Activated T-cell treated with anti-CD3 and anti-CD28 coated beads, Interleukin-2, amount 50 U/mL, for 48 hours (primary cell): Measurements from ENCODE around the gene ETV6.

ENCODE experiments used
- DNase-seq, 2 experiments: peaks; one replicate each; pipeline ENCODE4 v3.0.0-alpha.2; 2020

ETV6 gene

DNA sequence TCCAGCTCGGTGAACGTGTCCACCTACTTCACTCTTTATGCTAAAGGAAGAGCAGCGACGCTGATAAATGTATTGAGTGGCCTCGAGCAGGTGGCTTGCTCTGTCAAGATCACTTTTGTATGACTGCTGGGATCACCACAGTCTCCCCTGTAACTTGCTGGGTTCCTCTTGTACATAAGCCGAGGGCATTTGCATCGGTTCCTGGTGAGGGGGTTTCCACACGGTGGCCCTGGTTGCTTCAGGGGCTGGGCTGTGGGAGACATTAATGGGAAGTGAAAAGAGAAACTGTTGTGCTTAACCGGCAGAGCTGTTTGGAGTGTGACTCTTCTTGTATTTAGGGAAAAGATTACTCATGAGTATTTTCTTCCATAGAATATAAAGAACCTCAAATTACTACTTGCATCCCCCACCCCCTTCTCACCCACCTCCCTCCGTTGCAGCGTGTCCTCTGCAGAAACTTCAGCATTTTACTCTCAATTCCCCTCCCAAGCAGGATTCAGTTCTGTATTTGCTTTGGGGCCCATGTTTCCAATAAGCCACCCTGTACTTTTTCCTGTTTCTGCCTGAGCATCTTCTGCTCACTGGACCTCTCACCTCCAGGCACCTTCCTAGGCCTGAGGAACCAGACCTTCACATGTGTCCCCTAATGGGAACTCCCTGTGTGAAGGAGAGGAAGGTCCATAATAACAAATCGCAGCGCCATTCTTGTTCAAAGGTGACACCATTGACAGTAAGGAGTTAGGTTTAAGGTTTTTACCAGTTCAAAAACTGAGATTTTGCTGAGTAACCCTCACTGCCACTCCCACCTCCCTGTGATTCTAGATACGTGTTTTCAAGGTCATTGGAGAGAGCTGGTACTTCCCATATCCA is 187.0 kb downstream of the ETV6 start:
- peak; percentile 78 to 79 for DNase-seq

GRCh38 chr12:11837216-11837934 is 187.9 kb downstream of the ETV6 start:
- DNase-seq: no peak

DNA sequence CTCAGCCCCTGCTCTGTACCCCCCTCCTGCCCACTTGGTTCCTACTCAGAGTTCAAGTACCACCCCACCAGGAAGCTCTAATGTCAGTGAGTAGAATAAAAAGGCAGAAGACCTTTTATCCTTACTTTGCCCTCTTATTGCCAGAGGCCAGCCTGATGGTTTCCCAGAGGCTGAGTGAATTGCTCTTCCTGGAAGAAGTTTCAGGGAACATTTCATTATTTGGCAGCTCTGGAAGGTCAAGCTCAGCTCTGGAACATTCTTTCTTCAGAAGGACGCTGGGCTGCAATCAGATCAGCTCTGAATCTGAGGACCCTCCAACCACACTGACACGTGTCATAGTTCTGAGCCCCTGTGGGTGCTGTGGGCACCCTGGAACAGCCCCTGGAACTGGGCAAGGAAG is 188.9 kb downstream of the ETV6 start:
- DNase-seq: no peak

DNA sequence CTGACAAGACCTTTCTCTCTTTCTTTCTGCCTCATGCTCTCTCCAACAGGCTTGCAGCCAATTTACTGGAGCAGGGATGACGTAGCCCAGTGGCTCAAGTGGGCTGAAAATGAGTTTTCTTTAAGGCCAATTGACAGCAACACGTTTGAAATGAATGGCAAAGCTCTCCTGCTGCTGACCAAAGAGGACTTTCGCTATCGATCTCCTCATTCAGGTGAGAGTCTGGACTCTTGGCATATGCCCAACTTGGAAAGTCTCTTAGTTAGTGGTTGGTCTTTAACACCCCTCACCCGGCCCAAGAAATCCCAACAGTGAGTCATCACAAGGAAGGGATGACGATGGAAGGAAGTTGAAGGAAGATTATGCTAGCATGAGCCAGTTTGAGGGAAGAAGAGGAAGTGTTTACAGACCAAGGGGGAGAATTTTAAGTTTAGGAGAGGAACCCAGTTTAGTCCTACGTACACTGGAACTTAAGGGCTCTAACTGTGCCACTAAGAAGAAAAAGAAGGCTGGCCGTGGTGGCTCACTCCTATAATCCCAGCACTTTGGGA is 189.7 kb downstream of the ETV6 start:
- no peak for DNase-seq

GRCh38 chr12:11840366-11840765 is 190.9 kb downstream of the ETV6 start:
- DNase-seq: no peak

DNA sequence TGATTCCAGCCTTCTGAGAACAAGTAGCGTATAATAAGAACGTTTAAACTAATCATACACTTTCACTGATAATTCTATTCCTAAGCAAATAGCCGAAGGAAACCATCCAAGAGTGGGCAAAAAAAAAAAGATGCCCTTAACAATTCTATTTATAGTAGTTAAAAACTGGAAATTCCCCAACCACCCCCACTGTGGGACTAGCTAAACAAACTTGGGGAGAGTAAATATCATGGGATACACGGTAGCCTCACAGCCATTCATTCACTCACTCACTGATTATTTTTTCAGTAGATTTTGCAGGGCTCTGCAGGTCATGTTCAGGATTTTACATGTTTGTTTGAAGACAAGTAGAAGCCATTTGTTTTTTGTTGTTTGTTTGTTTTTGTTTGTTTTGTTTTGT is 197.0 kb downstream of the ETV6 start:
- no peak for DNase-seq

DNA sequence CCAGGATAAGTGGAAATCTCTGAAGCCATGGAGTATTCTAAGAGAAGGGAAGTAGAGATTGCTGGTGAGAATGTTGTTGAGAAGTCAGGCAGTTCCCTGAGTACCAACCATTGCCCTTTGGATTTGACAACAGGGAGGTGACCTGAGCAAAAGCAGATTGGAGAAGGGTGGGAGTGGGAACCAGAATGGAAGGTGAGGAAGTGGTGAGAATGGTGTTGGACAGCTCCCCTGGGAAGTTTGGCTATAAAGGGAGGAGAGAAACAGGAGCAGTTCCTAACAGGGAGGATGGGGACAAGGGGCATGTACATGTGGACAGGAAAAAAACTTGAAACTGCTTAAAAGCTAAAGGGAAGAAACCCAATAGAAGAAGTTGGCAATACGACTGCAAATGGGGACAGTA is 198.1 kb downstream of the ETV6 start:
- DNase-seq: no peak

DNA sequence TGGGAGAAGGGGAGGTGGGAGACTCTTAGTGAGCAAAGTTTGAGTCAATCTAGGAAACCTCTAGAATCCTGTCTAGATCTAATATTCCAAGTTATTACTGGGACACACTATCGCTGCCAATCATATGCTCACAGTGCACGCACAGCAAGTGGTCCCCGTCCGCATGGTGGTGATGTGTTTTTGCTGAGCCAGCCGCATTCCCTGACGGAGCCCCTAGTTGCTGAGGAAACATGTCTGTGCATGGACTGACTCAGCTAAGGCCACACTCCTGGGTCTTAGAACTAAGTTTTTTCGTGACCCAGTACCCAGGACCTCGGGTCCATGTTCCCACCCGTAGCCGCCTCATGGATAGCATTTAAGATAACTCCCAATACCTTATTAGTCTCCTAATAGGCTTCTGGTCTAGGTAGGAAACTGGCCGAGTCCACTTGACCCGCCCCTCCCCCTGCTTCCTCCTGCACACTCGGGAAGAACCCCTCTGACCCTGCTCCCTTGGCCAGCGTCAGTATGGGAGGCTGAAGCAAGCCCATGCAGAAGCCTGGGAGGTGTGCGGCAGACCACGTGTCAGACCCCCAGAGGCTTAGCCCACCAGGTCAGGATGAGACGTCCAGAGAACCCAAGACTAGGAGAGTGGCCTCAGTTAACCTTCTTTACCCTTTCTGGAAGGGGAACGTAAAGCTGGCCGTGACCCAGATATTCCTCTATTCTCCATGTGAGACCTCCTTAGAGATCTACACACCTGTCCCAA is 200.5 kb downstream of the ETV6 start:
- DNase-seq: no peak

DNA sequence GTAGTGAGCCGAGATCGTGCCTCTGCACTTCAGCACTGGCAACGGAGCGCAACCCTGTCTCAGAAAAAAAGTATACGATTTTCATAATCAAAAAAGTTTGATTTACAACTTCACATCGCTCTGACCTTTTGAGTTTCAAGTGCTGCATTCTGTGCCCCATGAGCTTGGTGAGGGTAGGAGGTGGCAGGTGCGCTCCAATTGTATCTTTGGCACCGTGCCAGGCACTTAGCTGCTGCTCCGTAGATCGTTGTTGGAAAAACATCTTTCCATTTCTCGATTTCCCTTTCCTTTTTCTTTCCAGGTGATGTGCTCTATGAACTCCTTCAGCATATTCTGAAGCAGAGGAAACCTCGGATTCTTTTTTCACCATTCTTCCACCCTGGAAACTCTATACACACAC is 203.7 kb downstream of the ETV6 start:
- no peak for DNase-seq

GRCh38 chr12:11854011-11854499 is 204.6 kb downstream of the ETV6 start:
- DNase-seq: no peak

DNA sequence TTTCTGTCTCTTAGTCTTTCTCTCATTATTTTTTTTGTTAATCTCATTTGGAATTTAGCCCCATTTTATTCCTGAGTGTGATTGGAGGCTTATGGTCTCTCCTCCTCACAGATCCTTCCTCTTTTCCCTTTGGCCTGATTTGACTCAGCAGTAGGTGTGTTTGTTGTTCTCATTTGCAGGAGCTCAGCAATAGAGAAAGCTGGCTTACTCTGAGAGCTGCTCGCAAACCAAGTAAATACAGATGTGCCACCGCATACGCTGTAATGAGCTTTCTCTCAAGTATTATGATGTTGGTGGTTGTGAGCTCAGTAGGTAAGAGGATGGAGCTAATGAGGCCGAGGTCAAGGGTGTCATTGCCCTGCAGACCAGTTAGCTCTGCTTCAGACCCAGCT is 206.5 kb downstream of the ETV6 start:
- DNase-seq: no peak

GRCh38 chr12:11856971-11857370 is 207.5 kb downstream of the ETV6 start:
- no peak for DNase-seq

- DNase-seq: peak; percentile 40 to 53
These were observed 210.4 kb downstream of the ETV6 start for GRCh38 chr12:11859705-11860425.

- DNase-seq: no peak
These were observed 211.8 kb downstream of the ETV6 start for GRCh38 chr12:11861155-11861863.

DNA sequence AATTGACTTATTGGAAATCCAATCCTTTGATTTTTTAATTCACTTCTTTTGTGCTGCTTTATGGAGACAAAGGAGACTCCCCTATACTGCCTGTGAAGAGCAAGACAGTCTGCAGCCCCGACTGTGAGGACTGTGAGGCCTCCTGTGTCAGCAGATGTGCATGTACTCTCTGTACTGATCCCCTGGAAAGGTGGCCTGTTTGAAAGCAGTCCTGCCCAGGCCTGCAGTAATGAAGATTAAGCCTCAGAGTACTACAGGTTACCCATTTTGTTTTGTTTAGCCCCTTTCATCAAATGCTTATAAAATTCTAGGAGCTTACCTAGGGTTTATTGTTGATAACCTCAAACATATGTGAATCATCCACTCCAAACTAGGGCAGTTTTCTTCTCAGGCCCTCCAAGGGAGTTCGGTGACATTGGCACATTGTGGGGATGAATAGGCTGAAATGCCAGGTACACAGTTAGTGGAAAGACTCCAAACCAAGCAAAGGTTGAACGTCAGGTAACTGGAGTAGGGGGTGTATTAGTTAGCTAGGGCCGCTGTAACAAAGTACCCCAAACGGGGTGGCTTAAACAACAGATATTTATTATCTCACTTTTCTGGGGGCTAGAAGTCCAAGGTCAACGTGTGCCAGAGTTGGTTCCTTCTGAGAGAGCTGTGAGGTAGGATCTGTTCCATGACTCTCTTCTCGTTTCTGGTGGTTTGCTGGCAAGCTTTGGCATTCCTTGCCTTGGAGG is 212.6 kb downstream of the ETV6 start:
- DNase-seq: no peak

DNA sequence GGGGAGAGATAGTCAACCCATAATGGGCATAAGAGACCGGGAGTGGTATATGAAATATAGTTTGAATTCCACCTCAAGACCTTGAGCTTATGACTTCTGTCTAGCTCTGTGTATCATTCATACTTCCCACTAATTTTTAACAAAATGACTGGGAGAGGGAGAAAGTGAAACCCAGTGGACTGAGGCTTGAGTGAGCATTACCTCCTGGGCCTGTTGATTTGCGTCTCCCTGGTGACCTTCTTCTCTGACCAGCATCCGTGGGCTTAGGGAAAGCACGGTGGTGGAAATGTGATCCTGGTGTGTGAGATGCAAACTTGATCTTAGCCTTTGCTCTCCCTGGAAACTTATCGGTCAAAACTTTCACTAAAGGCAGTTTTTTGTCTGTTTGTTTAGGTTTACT is 213.3 kb downstream of the ETV6 start:
- DNase-seq: no peak

DNA sequence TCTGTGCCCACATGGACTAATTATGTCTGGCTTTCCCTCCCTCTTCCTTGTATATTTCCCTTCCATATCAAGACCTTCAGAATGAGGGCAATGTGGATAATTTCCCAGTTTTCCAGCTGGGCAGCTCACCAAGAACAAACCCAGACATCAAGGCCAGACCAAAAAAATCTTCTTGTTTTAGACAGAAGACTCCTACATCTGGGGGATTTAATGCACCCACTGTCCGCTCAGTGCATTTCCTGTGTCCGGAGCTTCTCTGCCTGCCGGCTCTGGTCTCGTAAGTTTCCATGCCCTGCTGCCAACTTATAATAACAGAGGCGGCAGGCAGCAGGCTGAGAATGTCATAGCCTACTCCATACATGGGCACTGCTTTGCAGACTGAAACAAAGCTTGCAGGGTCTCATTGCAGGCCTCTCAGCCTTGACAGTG is 214.0 kb downstream of the ETV6 start:
- DNase-seq: no peak

DNA sequence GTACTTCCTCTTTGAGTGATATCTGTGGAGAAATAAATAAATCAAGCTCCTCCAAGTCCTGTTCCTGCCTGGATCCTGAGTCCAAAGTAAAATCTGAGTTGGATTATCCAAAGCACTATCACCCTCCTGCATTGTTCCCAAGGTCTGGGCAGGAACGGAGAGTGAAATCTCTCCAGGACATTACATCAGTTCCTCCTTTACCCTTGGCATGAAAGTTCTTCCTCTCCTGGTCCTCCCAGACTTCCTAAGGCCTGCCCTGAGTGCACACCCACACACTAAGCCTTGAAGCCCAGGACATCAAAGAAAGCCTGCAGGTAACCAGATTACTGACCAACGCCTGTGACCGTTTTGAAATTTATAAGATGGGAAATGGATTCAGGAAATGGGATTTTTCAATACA is 214.5 kb downstream of the ETV6 start:
- DNase-seq: no peak

DNA sequence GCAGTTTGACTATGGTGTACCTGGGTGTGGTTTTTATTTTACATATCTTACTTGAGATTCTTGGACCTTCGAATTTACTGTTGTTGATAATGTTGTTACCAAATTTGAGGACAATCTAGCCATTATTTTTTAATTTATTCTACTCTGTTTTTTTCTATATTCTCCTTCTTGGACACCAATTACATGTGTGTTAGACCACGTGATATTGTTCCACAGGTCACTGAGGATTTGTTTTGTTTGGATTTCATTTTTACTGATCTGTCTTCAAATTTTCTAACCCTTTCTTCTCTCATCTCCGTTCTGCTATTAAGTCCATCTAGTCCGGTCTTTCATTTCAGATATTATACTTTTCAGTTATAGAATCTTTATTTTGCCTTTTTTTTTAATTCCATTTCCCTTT is 216.3 kb downstream of the ETV6 start:
- DNase-seq: no peak

- DNase-seq: no peak
These were observed 218.6 kb downstream of the ETV6 start for GRCh38 chr12:11868027-11868426.

DNA sequence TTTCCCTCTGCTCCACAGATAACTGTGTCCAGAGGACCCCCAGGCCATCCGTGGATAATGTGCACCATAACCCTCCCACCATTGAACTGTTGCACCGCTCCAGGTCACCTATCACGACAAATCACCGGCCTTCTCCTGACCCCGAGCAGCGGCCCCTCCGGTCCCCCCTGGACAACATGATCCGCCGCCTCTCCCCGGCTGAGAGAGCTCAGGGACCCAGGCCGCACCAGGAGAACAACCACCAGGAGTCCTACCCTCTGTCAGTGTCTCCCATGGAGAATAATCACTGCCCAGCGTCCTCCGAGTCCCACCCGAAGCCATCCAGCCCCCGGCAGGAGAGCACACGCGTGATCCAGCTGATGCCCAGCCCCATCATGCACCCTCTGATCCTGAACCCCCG is 219.9 kb downstream of the ETV6 start:
- DNase-seq: no peak
